Inferior parietal cortex (tissue), 1 donor: ENCODE measurements around the gene MYBBP1A.

ENCODE experiments used
- DNase-seq: peaks from one replicate; pipeline ENCODE4 v3.0.0-alpha.2; 2016; ENCODE audit errors: extremely low spot score

Gene MYBBP1A

GRCh38 chr17:4518901-4519300 lies 36.3 kb downstream of the MYBBP1A start:
- DNase-seq: no peak

- no peak for DNase-seq
Measured at GRCh38 chr17:4516735-4517134, 38.4 kb downstream of the MYBBP1A start.

- no peak for DNase-seq
Measured at GRCh38 chr17:4515501-4515900, 39.7 kb downstream of the MYBBP1A start.

GRCh38 chr17:4514779-4515178 lies 40.4 kb downstream of the MYBBP1A start:
- no peak for DNase-seq

GRCh38 chr17:4514206-4514605 lies 41.0 kb downstream of the MYBBP1A start:
- no peak for DNase-seq

GRCh38 chr17:4513113-4514032 lies 41.8 kb downstream of the MYBBP1A start:
- no peak for DNase-seq

GRCh38 chr17:4512156-4513112 lies 42.8 kb downstream of the MYBBP1A start:
- no peak for DNase-seq

- no peak for DNase-seq
Measured at GRCh38 chr17:4511199-4511932, 43.8 kb downstream of the MYBBP1A start.

GRCh38 chr17:4510618-4510941 lies 44.6 kb downstream of the MYBBP1A start:
- DNase-seq: no peak

GRCh38 chr17:4509923-4510617 lies 45.1 kb downstream of the MYBBP1A start:
- no peak for DNase-seq

GRCh38 chr17:4509401-4509800 lies 45.8 kb downstream of the MYBBP1A start:
- DNase-seq: no peak

GRCh38 chr17:4508207-4508606 lies 47.0 kb downstream of the MYBBP1A start:
- no peak for DNase-seq

GRCh38 chr17:4507361-4508111 lies 47.6 kb downstream of the MYBBP1A start:
- DNase-seq: no peak

- DNase-seq: no peak
Measured at GRCh38 chr17:4506892-4507291, 48.3 kb downstream of the MYBBP1A start.

- DNase-seq: no peak
Measured at GRCh38 chr17:4506175-4506813, 48.9 kb downstream of the MYBBP1A start.

- DNase-seq: no peak
Measured at GRCh38 chr17:4505187-4505586, 50.0 kb downstream of the MYBBP1A start.

- no peak for DNase-seq
Measured at GRCh38 chr17:4504188-4504587, 51.0 kb downstream of the MYBBP1A start.

GRCh38 chr17:4503283-4504025 lies 51.7 kb downstream of the MYBBP1A start:
- no peak for DNase-seq

GRCh38 chr17:4502466-4503154 lies 52.6 kb downstream of the MYBBP1A start:
- DNase-seq: no peak
